GM12873 (cell line): ENCODE data around the gene PANX2.

Experiments
- TF ChIP-seq, protein P1 (sequence below): IDR thresholded peaks from 2 replicates; pipeline ENCODE4 v1.5.1; 2012; ENCODE audit warnings: low read depth, mild to moderate bottlenecking, moderate library complexity, low read length, control low read depth; ENCODE audit not compliant: insufficient read depth; ENCODE audit errors: missing control alignments

Gene PANX2

GRCh38 chr22:50169774-50170341 lies 673 bp upstream of the PANX2 start:
- TF ChIP-seq, protein P1, sequence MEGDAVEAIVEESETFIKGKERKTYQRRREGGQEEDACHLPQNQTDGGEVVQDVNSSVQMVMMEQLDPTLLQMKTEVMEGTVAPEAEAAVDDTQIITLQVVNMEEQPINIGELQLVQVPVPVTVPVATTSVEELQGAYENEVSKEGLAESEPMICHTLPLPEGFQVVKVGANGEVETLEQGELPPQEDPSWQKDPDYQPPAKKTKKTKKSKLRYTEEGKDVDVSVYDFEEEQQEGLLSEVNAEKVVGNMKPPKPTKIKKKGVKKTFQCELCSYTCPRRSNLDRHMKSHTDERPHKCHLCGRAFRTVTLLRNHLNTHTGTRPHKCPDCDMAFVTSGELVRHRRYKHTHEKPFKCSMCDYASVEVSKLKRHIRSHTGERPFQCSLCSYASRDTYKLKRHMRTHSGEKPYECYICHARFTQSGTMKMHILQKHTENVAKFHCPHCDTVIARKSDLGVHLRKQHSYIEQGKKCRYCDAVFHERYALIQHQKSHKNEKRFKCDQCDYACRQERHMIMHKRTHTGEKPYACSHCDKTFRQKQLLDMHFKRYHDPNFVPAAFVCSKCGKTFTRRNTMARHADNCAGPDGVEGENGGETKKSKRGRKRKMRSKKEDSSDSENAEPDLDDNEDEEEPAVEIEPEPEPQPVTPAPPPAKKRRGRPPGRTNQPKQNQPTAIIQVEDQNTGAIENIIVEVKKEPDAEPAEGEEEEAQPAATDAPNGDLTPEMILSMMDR, result no peak

- TF ChIP-seq, protein P1, result no peak
Observed at GRCh38 chr22:50171319-50171964, 911 bp downstream of the PANX2 start.

DNA sequence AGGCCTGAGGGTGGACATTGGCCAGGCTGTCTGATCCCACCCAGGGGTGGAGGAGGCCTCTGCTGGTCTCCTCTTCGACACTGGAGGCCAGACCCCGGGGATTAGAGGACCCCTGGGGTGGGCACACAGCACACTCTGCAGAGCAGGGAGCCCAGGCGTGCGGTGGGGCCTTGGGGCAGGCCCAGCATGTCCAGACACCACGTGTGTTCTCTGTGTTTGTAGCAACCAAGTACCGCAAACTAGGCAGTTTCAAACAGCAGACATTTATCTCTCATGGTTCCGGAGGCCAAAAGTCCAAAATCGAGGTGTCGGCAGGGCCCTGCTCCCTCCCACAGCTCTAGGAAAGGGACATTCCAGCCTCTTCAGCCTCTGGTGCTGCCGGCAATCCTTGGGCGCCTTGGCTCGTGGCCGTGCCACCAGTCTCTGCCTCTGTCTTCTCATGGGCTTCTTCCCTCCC lies 1.5 kb downstream of the PANX2 start:
- TF ChIP-seq, protein P1, result no peak

DNA sequence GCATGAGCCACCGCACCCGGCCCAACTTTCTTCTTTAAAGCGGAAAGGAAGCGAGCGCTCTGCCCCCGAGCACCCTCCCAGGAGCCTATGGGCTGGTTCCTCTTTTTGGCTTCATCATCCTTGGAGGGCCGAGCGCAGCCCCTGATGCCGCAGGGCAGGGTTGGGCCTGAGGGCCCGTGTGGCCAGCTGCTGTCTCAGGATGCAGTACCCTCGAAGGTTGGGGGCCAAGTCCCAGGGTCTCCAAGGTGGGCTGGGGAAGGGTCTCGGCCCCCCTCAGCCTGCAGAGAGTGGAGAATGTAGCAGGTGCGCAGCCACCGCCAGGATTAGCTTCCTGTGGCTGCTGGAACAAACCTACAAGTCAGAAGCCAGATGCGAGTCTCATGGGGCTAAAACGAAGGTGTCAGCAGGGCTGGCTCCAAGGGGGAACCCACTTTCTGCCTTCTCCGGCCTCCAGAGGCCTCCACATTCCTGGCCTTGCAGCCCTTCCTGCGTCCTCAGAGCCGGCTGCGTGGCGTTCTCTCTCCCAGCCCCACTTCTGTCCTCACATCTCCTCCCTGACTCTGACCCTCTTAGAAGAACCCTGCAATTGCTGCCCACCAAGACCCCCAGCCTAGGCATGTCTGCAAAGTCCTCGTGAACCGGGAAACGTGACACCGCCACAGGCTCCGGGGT lies 2.9 kb downstream of the PANX2 start:
- TF ChIP-seq, protein P1, result no peak

GRCh38 chr22:50173983-50174355 lies 3.4 kb downstream of the PANX2 start:
- TF ChIP-seq, protein P1, result no peak

DNA sequence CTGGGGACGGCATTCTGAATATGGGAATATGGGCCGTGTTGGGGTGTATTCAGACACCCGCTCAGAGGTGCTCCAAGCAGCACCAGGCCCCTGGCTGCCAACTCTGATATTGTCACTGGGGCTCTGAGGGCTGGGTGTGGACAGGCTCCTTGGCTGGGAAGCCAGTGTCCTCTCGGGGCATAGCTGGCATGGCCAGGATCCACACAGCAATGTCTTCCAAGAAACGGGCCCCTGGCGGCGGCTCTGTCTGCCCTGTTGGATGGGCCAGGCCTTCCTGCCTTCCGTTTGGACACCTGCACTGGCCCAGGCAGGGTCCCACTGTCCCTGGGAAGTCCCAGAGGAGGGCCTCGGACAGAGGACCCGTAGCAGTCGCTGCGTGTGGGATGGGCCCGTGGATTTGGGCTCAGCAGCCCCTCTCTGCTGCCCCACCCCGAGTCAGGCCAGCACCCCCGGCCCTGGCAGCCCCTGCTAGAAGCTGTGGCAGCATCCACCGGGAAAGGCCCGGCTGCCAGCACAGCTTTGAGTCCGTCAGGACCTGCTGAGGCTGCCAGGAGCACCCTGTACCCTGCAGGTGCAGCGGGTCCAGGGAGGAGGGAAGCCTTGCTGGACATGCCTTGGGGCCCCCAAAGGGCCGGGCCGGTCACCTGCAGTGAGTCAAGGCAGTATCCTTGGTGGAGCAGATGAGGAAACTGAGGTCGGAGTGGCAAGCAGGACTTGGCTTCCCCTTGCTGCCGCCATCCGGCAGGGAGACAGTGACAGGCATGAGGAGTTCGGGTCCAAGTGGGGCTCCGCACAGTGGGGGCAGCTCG lies 4.1 kb downstream of the PANX2 start:
- TF ChIP-seq, protein P1, result no peak

DNA sequence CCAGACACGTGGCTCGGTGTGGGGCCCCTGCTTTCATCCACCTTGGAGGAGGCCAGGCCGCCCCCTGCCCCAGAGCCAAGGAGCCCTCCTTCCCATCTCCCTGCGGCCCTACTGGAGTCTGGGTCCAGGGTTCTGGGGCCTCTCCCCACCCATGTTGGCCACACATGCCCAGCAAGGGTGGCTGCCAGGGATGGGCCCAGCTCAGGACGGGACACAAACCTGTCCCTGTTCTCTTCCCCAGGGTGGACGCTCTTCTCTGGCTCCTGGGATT lies 4.6 kb downstream of the PANX2 start:
- TF ChIP-seq, protein P1, result no peak
